Measurements from ENCODE around the gene DTD2.

DNA sequence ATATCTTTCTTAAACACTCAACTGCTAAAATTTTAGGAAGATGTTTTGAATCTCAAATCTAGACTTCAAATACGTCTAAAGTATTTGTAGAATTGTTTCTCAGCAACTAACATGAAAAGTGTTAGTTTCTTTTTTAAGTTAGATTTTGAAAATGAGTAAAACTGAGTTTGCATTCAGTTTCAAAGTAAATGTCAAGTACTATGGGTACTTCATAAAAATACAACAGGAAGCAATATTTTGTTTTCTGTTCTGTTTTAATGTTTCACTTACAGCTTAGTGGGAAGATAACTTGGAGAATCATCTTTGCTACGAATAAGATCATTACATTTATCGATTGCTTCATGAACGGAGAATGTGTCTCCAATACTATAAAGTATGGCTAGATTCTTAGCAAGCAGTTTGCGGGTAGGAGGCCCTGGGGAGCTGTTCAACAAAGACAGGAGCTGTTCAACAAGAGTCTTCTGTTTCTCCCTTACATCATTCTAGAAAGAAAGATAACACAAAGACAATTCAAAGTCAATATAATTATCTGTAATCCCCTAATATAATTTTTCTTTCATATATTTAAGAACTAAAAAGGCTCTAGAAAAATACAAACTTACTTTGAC lies 57.2 kb downstream of the DTD2 start:
- TF ChIP-seq EZH2 (IDR thresholded peaks at IDR 0.05; ENCODE audit: insufficient read depth, poor library complexity, severe bottlenecking): no peak
- TF ChIP-seq EZH2phosphoT487 (IDR thresholded peaks at IDR 0.05; ENCODE audit: insufficient read depth, low read depth): no peak

Data from GM23248 (cell line).